HPDE6-E6E7 (cell line): Measurements from ENCODE around the gene DNAH2.
"Not testable (repeated sequence)": the region's sequence is repeated elsewhere in the genome, so short reads cannot be mapped to it uniquely, and the experiment has no call there.

Source experiments
- DNase-seq: peaks from one replicate; pipeline ENCODE4 v3.0.0; 2011; ENCODE audit warnings: missing footprints; ENCODE audit errors: extremely low spot score

The DNAH2 gene

GRCh38 chr17:7775051-7775450 is 57.5 kb downstream of the DNAH2 start:
- DNase-seq: no peak

- no peak for DNase-seq
These were observed 59.5 kb downstream of the DNAH2 start for GRCh38 chr17:7777017-7777416.

GRCh38 chr17:7780736-7781135 is 63.2 kb downstream of the DNAH2 start:
- DNase-seq: no peak

- DNase-seq: no peak
These were observed 63.9 kb downstream of the DNAH2 start for GRCh38 chr17:7781429-7781828.

GRCh38 chr17:7782240-7782639 is 64.7 kb downstream of the DNAH2 start:
- DNase-seq: no peak

GRCh38 chr17:7786866-7787265 is 69.3 kb downstream of the DNAH2 start:
- DNase-seq: no peak

- DNase-seq: no peak
These were observed 71.6 kb downstream of the DNAH2 start for GRCh38 chr17:7789131-7789530.

- DNase-seq: no peak
These were observed 72.6 kb downstream of the DNAH2 start for GRCh38 chr17:7790150-7790549.

- no peak for DNase-seq
These were observed 75.1 kb downstream of the DNAH2 start for GRCh38 chr17:7792611-7793010.

GRCh38 chr17:7794075-7794663 is 76.6 kb downstream of the DNAH2 start:
- no peak for DNase-seq

- DNase-seq: no peak
These were observed 80.4 kb downstream of the DNAH2 start for GRCh38 chr17:7797976-7798375.

GRCh38 chr17:7798839-7799238 is 81.3 kb downstream of the DNAH2 start:
- no peak for DNase-seq

GRCh38 chr17:7803981-7804380 is 86.4 kb downstream of the DNAH2 start:
- peak; percentile 23 for DNase-seq

GRCh38 chr17:7806587-7806986 is 89.0 kb downstream of the DNAH2 start:
- DNase-seq: no peak

- no peak for DNase-seq
These were observed 89.7 kb downstream of the DNAH2 start for GRCh38 chr17:7807206-7807605.

GRCh38 chr17:7809086-7809790 is 91.7 kb downstream of the DNAH2 start:
- DNase-seq: peak; percentile 63

- not testable (repeated sequence) for DNase-seq
These were observed 92.3 kb downstream of the DNAH2 start for GRCh38 chr17:7809791-7810343.

GRCh38 chr17:7811251-7811650 is 93.7 kb downstream of the DNAH2 start:
- no peak for DNase-seq

- no peak for DNase-seq
These were observed 97.4 kb downstream of the DNAH2 start for GRCh38 chr17:7814969-7815368.

GRCh38 chr17:7816926-7817642 is 99.5 kb downstream of the DNAH2 start:
- DNase-seq: no peak

- no peak for DNase-seq
These were observed 100.1 kb downstream of the DNAH2 start for GRCh38 chr17:7817643-7817964.

- no peak for DNase-seq
These were observed 100.5 kb downstream of the DNAH2 start for GRCh38 chr17:7818026-7818425.
